Measurements from ENCODE around the gene CIAO1.

- TF ChIP-seq CTCF (IDR thresholded peaks at IDR 0.05 in 4 of 5, conservative IDR thresholded peaks at IDR 0.05 in 1 of 5) (no peak), POLR2A (IDR thresholded peaks at IDR 0.05) (no peak)
These were observed 25.5 kb upstream of the CIAO1 start for GRCh38 chr2:96240341-96241038.
